K562 (cell line): ENCODE measurements around the gene CCNY. TPM values are rescaled to one million over a fixed set of nuclear protein-coding genes. Genes with fewer than 3 reads are reported as not detected.

Experiments used
- ATAC-seq: fragments of 200-7000 bp; cut with Tn5 transposase; 3 replicates; pipeline ENCODE4 v1.9.1; 2020; ENCODE audit warnings: moderate library complexity
- BruUV-seq: library from RNA; stranded (reverse); fragments of 400-500 nt; replicated peaks from 2 replicates; lab custom pipeline; 2021; lab: Mats Ljungman, UMichigan
- CTCF ChIA-PET: fragments of 300-600 bp; formaldehyde crosslinking; extraction: SDS; loops from one replicate; lab custom pipeline; 2021; ENCODE audit warnings: low intra/inter-chr PET ratio; lab: Yijun Ruan, JAX
- POLR2A ChIA-PET: fragments of 300-600, 350-650 bp; sonication (Branson Sonifier 250); formaldehyde crosslinking; extraction: SDS; loops from one replicate; lab custom pipeline; 2021; ENCODE audit warnings: antibody characterized with exemption, inconsistent platforms; lab: Yijun Ruan, JAX
- DNase-seq, 4 experiments: peaks; one replicate each; pipeline versions ENCODE4 v3.0.0 to v3.0.0-alpha.2; 2011 to 2018; ENCODE audit warnings: low spot score in 3 of 4, mixed read lengths in 3 of 4; ENCODE audit errors: extremely low read depth in 1 of 4
- FAIRE-seq: peaks from 2 replicates; lab custom pipeline; 2011; peaks lifted over from hg19 to GRCh38; lab: Jason Lieb, UNC
- H2AFZ ChIP-seq: 2 replicates; pipeline ENCODE4 v1.6.0; 2011; ENCODE audit warnings: low read depth, low read length, control low read depth, inconsistent platforms
- H3K27ac ChIP-seq: fragments of 200-600 bp; 3 replicates; pipeline ENCODE4 v1.8.0; 2011; ENCODE audit warnings: low read depth, mild to moderate bottlenecking, control low read depth, inconsistent platforms, low read length, moderate library complexity, mixed read lengths; ENCODE audit errors: extremely low read depth
- H3K27me3 ChIP-seq, 2 experiments: fragments of 300-600 bp in 1 of 2; 2 replicates in 1 of 2; 3 replicates in 1 of 2; pipeline versions ENCODE4 v1.6.0 to v1.8.0; 2011; ENCODE audit warnings: inconsistent platforms in 2 of 2, low read length in 2 of 2, mild to moderate bottlenecking in 1 of 2, mixed read lengths in 1 of 2, moderate library complexity in 1 of 2; ENCODE audit not compliant: control insufficient read depth in 2 of 2, insufficient read depth in 2 of 2
- H3K36me3 ChIP-seq: fragments of 300-600 bp; 3 replicates; pipeline ENCODE4 v1.8.0; 2011; ENCODE audit warnings: mild to moderate bottlenecking, low read length, inconsistent platforms; ENCODE audit not compliant: control insufficient read depth, insufficient read depth
- H3K4me1 ChIP-seq, 2 experiments: fragments of 200-600 bp in 1 of 2; replicated peaks in 1 of 2; 2 replicates in 1 of 2; 3 replicates in 1 of 2; pipeline versions ENCODE4 v1.5.1 to v1.8.0; 2011; ENCODE audit warnings: inconsistent platforms in 2 of 2, low read length in 2 of 2, mild to moderate bottlenecking in 1 of 2, mixed read lengths in 1 of 2, moderate library complexity in 1 of 2; ENCODE audit not compliant: control insufficient read depth in 2 of 2, insufficient read depth in 2 of 2
- H3K4me2 ChIP-seq: 2 replicates; pipeline ENCODE4 v1.6.1; 2011; ENCODE audit warnings: low read length, control low read depth, inconsistent platforms, mixed read lengths; ENCODE audit not compliant: insufficient read depth
- H3K4me3 ChIP-seq: fragments of 200-600 bp; sonication (generic), shearing (Covaris generic); 2 replicates; pipeline ENCODE4 v1.5.1; 2016; ENCODE audit warnings: control low read depth, inconsistent platforms
- H3K79me2 ChIP-seq: fragments of 200-600 bp; 3 replicates; pipeline ENCODE4 v1.8.0; 2011; ENCODE audit warnings: low read length, inconsistent platforms; ENCODE audit not compliant: control insufficient read depth, insufficient read depth
- H3K9ac ChIP-seq, 2 experiments: 2 replicates each; pipeline versions ENCODE4 v1.6.0 to v1.6.1; 2011; ENCODE audit warnings: low read depth in 2 of 2, low read length in 2 of 2, control low read depth in 1 of 2, inconsistent platforms in 1 of 2, mild to moderate bottlenecking in 1 of 2, mixed read lengths in 1 of 2; ENCODE audit not compliant: insufficient read depth in 1 of 2
- H3K9me1 ChIP-seq: one replicate; pipeline ENCODE4 v1.6.0; 2011; ENCODE audit warnings: inconsistent platforms, mild to moderate bottlenecking, low read length, moderate library complexity; ENCODE audit not compliant: control insufficient read depth, insufficient read depth
- H3K9me3 ChIP-seq: replicated peaks from 2 replicates; pipeline ENCODE4 v1.5.1; 2011; ENCODE audit warnings: low read depth, low read length, inconsistent platforms; ENCODE audit not compliant: control insufficient read depth, insufficient read depth
- H4K20me1 ChIP-seq: replicated peaks from 2 replicates; pipeline ENCODE4 v1.6.1; 2011; ENCODE audit warnings: low read length, inconsistent platforms, mixed read lengths; ENCODE audit not compliant: control insufficient read depth, insufficient read depth
- ATF3 ChIP-seq, 2 experiments: fragments of 450-650 bp in 1 of 2; sonication (generic) in 1 of 2; formaldehyde crosslinking in 1 of 2; IDR thresholded peaks in 1 of 2; conservative IDR thresholded peaks in 1 of 2; 2 replicates each; pipeline versions ENCODE4 v1.6.1 to v1.8.1; 2016 to 2023; ENCODE audit warnings: mild to moderate bottlenecking in 2 of 2, moderate library complexity in 2 of 2, inconsistent platforms in 1 of 2, missing genetic modification reagents in 1 of 2
- BCL6 ChIP-seq: fragments of 250-450 bp; sonication (Bioruptor Pico); IDR thresholded peaks from 2 replicates; pipeline ENCODE4 v1.4.0; 2020
- EZH2 ChIP-seq: IDR thresholded peaks from 2 replicates; pipeline ENCODE4 v1.6.1; 2012; ENCODE audit warnings: low read depth, mild to moderate bottlenecking, inconsistent platforms, low read length, borderline replicate concordance
- HDGF ChIP-seq: fragments of 450-650 bp; IDR thresholded peaks from 2 replicates; pipeline ENCODE4 v1.6.1; 2016
- IRF1 ChIP-seq: sonication (generic); formaldehyde crosslinking; IDR thresholded peaks from 2 replicates; pipeline ENCODE4 v1.8.0; 2022; ENCODE audit warnings: missing genetic modification reagents, mild to moderate bottlenecking, borderline replicate concordance
- NELFE ChIP-seq: IDR thresholded peaks from 2 replicates; pipeline ENCODE4 v1.6.1; 2011; ENCODE audit warnings: mild to moderate bottlenecking; ENCODE audit not compliant: insufficient read depth, insufficient read length
- PATZ1 ChIP-seq: fragments of 250-450 bp; sonication (Bioruptor Pico); IDR thresholded peaks from 2 replicates; pipeline ENCODE4 v1.5.0; 2020; ENCODE audit warnings: mild to moderate bottlenecking, borderline replicate concordance
- PTBP1 ChIP-seq: fragments of 200-400 bp; formaldehyde crosslinking; IDR thresholded peaks from 2 replicates; pipeline ENCODE4 v1.6.1; 2017; ENCODE audit warnings: low read depth, low read length
- SAFB2 ChIP-seq: fragments of 200-400 bp; formaldehyde crosslinking; IDR thresholded peaks from 2 replicates; pipeline ENCODE4 v1.6.1; 2018; ENCODE audit warnings: borderline replicate concordance, low read length, low read depth, moderate library complexity; ENCODE audit not compliant: severe bottlenecking
- SMARCC2 ChIP-seq: fragments of 450-650 bp; IDR thresholded peaks from 2 replicates; pipeline ENCODE4 v1.6.1; 2017; ENCODE audit warnings: antibody characterized with exemption, moderate library complexity, mild to moderate bottlenecking, low read depth
- SREBF1 ChIP-seq: fragments of 150-350 bp; IDR thresholded peaks from 2 replicates; pipeline ENCODE4 v1.6.1; 2014; ENCODE audit warnings: antibody characterized with exemption, low read depth, low read length, borderline replicate concordance
- SRSF1 ChIP-seq: fragments of 200-400 bp; formaldehyde crosslinking; IDR thresholded peaks from 2 replicates; pipeline ENCODE4 v1.6.1; 2017; ENCODE audit warnings: mild to moderate bottlenecking, low read depth, low read length, moderate library complexity
- TAL1 ChIP-seq: fragments of 450-650 bp; IDR thresholded peaks from 2 replicates; pipeline ENCODE4 v1.6.1; 2016; ENCODE audit warnings: mild to moderate bottlenecking
- ZC3H4 ChIP-seq: sonication (generic); formaldehyde crosslinking; IDR thresholded peaks from 2 replicates; pipeline ENCODE4 v1.9.0; 2021; ENCODE audit warnings: missing genetic modification reagents, borderline replicate concordance
- ZFP1 ChIP-seq: fragments of 450-650 bp; formaldehyde crosslinking; IDR thresholded peaks from 2 replicates; pipeline ENCODE4 v1.4.0; 2020; ENCODE audit warnings: mild to moderate bottlenecking, mixed read lengths
- ZNF184 ChIP-seq: sonication (generic); formaldehyde crosslinking; IDR thresholded peaks from 2 replicates; pipeline ENCODE4 v1.5.0; 2020; ENCODE audit warnings: missing genetic modification reagents
- ZNF274 ChIP-seq: IDR thresholded peaks from 2 replicates; pipeline ENCODE4 v1.6.1; 2011; ENCODE audit warnings: low read depth, mild to moderate bottlenecking, low read length, moderate library complexity, borderline replicate concordance
- ZNF696 ChIP-seq: fragments of 250-450 bp; sonication (Bioruptor Pico); conservative IDR thresholded peaks from 2 replicates; pipeline ENCODE4 v1.4.0; 2020; ENCODE audit warnings: mild to moderate bottlenecking, moderate library complexity
- ZNF75A ChIP-seq: fragments of 450-650 bp; formaldehyde crosslinking; IDR thresholded peaks from 2 replicates; pipeline ENCODE4 v1.4.0; 2020; ENCODE audit warnings: mild to moderate bottlenecking
- WGBS: fragments of 100-300 bp; shearing (Covaris generic); methylation state at CpG from one replicate; pipeline ENCODE4 v1.1.6; 2016; ENCODE audit warnings: low coverage, mixed read lengths; ENCODE audit not compliant: insufficient coverage; ENCODE audit errors: missing lambda C conversion rate; 5-methylcytosine and 5-hydroxymethylcytosine counted together
- in situ Hi-C: fragments of 300-500 bp; cut with MboI; formaldehyde crosslinking; loops from 4 replicates; pipeline ENCODE4 v1.15.0; 2018; ENCODE audit warnings: inconsistent platforms, mixed read lengths
- intact Hi-C: fragments of 100-400 bp; cut with micrococcal nuclease; formaldehyde crosslinking; loops from 2 replicates; pipeline ENCODE4 v1.14.2; 2022
- polyA plus RNA-seq, 8 experiments: library from polyadenylated mRNA; depleted of rRNA in 4 of 8; stranded (reverse) in 5 of 8; unstranded in 3 of 8; fragments of >200 nt; fragmentation: Nextera tagmentation in 2 of 8; fragmentation: Illumina TruSeq in 1 of 8; extraction: Ambion mirVana in 2 of 8; extraction: Trizol in 1 of 8; gene quantifications; 2 replicates each; pipeline versions ENCODE4 v1.2.1 to v1.2.3, GENCODE V29; 2011 to 2014; ENCODE audit warnings: inconsistent platforms in 1 of 8, missing spikeins in 1 of 8
- total RNA-seq, 7 experiments: library from RNA; depleted of rRNA in 6 of 7; stranded (reverse); fragments of >200 nt in 6 of 7; fragmentation: Illumina TruSeq in 2 of 7; extraction: Trizol in 2 of 7; gene quantifications; 2 replicates each; pipeline versions ENCODE4 v1.2.1 to v1.2.3, GENCODE V29; 2011 to 2021; ENCODE audit warnings: low replicate concordance in 1 of 7

Gene CCNY
- total and polyA plus RNA-seq, 9 of the 15 experiments (the other 6 are each of a cell fraction or from before 2014, with no cell fraction given) = 8.4 to 109 (median 38.6) TPM

- TF ChIP-seq PATZ1 (CRISPR knock-in tag) = no peak
- TF ChIP-seq BCL6 (CRISPR knock-in tag) = no peak
- no peak for TF ChIP-seq SMARCC2
- no peak for TF ChIP-seq EZH2
Measured at GRCh38 chr10:35362701-35363350, 26.5 kb downstream of the CCNY start (continued).

- H3K9me1 ChIP-seq = peaks cover 5% of the 10 kb centered on the region
- peaks cover 4% of the 10 kb centered on the region; the same call in 1 of the 3 replicates for H3K36me3 ChIP-seq
- WGBS = 75% methylated on average over 5 of the region's 5 CpGs
- peaks cover 100% of the 10 kb centered on the region for H3K79me2 ChIP-seq
- ChIA-PET CTCF (no interaction called here), POLR2A (interaction anchor here (4.6 kb wide), 1 partner anchor 12 kb away, joined by 35 read pairs; no protein-coding TSS in a partner anchor)
- no peak overlapping the region for H3K4me3 ChIP-seq
- in situ Hi-C loops = no loop called here
- BruUV-seq = no TSS peak
- H3K4me2 ChIP-seq = no peak overlapping the region
- intact Hi-C loops = no loop called here
- no peaks in the 10 kb centered on the region for H3K27me3 ChIP-seq
- no peaks in the 10 kb centered on the region for H3K9me3 ChIP-seq
- DNase-seq (no peak), FAIRE-seq (peak; percentile 6), ATAC-seq (peak; percentile 10; the same call in 2 of the 3 replicates)
- TF ChIP-seq ZC3H4 (CRISPR knock-in tag) = no peak
- TF ChIP-seq SREBF1 = no peak
- no peak for TF ChIP-seq PTBP1
- TF ChIP-seq ZNF75A (CRISPR knock-in tag) = no peak
- no peak for TF ChIP-seq ZNF184
- no peak for TF ChIP-seq IRF1
- no peak for TF ChIP-seq HDGF
- TF ChIP-seq TAL1 = no peak
- no peak for TF ChIP-seq SAFB2
- no peak for TF ChIP-seq NELFE
- TF ChIP-seq SRSF1 = no peak
- TF ChIP-seq ATF3 (IDR thresholded peaks at IDR 0.05) = no peak
- no peak for TF ChIP-seq ATF3 (CRISPR knock-in tag; conservative IDR thresholded peaks at IDR 0.05)
- no peak for TF ChIP-seq ZFP1 (CRISPR knock-in tag)
- TF ChIP-seq ZNF696 (CRISPR knock-in tag) = no peak
- no peak for TF ChIP-seq ZNF274
- H4K20me1 ChIP-seq = peaks cover 15% of the 10 kb centered on the region
- H3K27ac ChIP-seq = no peak overlapping the region
- H3K4me1 ChIP-seq = peaks cover 14 to 20% of the 10 kb centered on the region in 2 experiments
- no peak overlapping the region for H2AFZ ChIP-seq
- H3K9ac ChIP-seq = no peak overlapping the region
Measured at GRCh38 chr10:35363587-35363986, 27.3 kb downstream of the CCNY start.
